ENCODE results near the gene LANCL2.
"Not testable (repeated sequence)": the region's sequence is repeated elsewhere in the genome, so short reads cannot be mapped to it uniquely, and the experiment has no call there.

The LANCL2 gene

GRCh38 chr7:55365205-55365674 lies at the start of gene LANCL2:
Gene LANCL2, plus strand, starts transcription at chr7:55365337. Its CDS starts 689 bp downstream, at chr7:55366026.
- peak; percentile 7 for FAIRE-seq
- DNase-seq (ENCODE audit: low spot score), result no peak

GRCh38 chr7:55325371-55325792 lies 39.8 kb upstream of the LANCL2 start:
- FAIRE-seq (no peak), DNase-seq (ENCODE audit: low spot score) (peak; percentile 44)

GRCh38 chr7:55326081-55326835 lies 38.9 kb upstream of the LANCL2 start:
- FAIRE-seq, result no peak
- DNase-seq (ENCODE audit: low spot score), result no peak

- FAIRE-seq, result no peak
- no peak for DNase-seq (ENCODE audit: low spot score)
Measured at GRCh38 chr7:55326945-55327626, 38.1 kb upstream of the LANCL2 start.

GRCh38 chr7:55335151-55335550 lies 30.0 kb upstream of the LANCL2 start:
- DNase-seq (ENCODE audit: low spot score), result no peak
- no peak for FAIRE-seq

- FAIRE-seq, result no peak
- no peak for DNase-seq (ENCODE audit: low spot score)
Measured at GRCh38 chr7:55335786-55336185, 29.4 kb upstream of the LANCL2 start.

GRCh38 chr7:55336540-55336939 lies 28.6 kb upstream of the LANCL2 start:
- DNase-seq (ENCODE audit: low spot score) (no peak), FAIRE-seq (no peak)

GRCh38 chr7:55339033-55340000 lies 25.8 kb upstream of the LANCL2 start:
- no peak for DNase-seq (ENCODE audit: low spot score)
- FAIRE-seq, result no peak

- no peak for DNase-seq (ENCODE audit: low spot score)
- FAIRE-seq, result no peak
Measured at GRCh38 chr7:55342216-55342871, 22.8 kb upstream of the LANCL2 start.

- FAIRE-seq (no peak), DNase-seq (ENCODE audit: low spot score) (no peak)
Measured at GRCh38 chr7:55343002-55343781, 21.9 kb upstream of the LANCL2 start.

- DNase-seq (ENCODE audit: low spot score) (no peak), FAIRE-seq (no peak)
Measured at GRCh38 chr7:55343860-55344606, 21.1 kb upstream of the LANCL2 start.

- DNase-seq (ENCODE audit: low spot score), result no peak
- no peak for FAIRE-seq
Measured at GRCh38 chr7:55344840-55345239, 20.3 kb upstream of the LANCL2 start.

GRCh38 chr7:55345292-55345691 lies 19.8 kb upstream of the LANCL2 start:
- FAIRE-seq (no peak), DNase-seq (ENCODE audit: low spot score) (no peak)

GRCh38 chr7:55348502-55348901 lies 16.6 kb upstream of the LANCL2 start:
- DNase-seq (ENCODE audit: low spot score) (peak; percentile 53), FAIRE-seq (peak; percentile 80)

- no peak for DNase-seq (ENCODE audit: low spot score)
Measured at GRCh38 chr7:55349121-55349520, 16.0 kb upstream of the LANCL2 start.

GRCh38 chr7:55350281-55350680 lies 14.9 kb upstream of the LANCL2 start:
- FAIRE-seq (no peak), DNase-seq (ENCODE audit: low spot score) (no peak)

More at GRCh38 chr7:55349121-55349520, 16.0 kb upstream of the LANCL2 start:
- FAIRE-seq, result no peak

- no peak for DNase-seq (ENCODE audit: low spot score)
- no peak for FAIRE-seq
Measured at GRCh38 chr7:55351263-55351662, 13.9 kb upstream of the LANCL2 start.

- not testable (repeated sequence) for FAIRE-seq; DNase-seq (ENCODE audit: low spot score)
Measured at GRCh38 chr7:55352947-55353273, 12.2 kb upstream of the LANCL2 start.

- FAIRE-seq (no peak), DNase-seq (ENCODE audit: low spot score) (no peak)
Measured at GRCh38 chr7:55360486-55360885, 4.7 kb upstream of the LANCL2 start.

- no peak for FAIRE-seq
- no peak for DNase-seq (ENCODE audit: low spot score)
Measured at GRCh38 chr7:55361560-55361959, 3.6 kb upstream of the LANCL2 start.
